Mucosa of descending colon (tissue), 3 donors: ENCODE measurements around the gene CMTM2. TPM values are rescaled to one million over a fixed set of nuclear protein-coding genes. Genes with fewer than 3 reads are reported as not detected.

Experiments used
- ATAC-seq: fragments of 200-7000 bp; cut with Tn5 transposase; one replicate; pipeline ENCODE4 v1.9.1; 2020; ENCODE audit warnings: mild to moderate bottlenecking, moderate library complexity
- DNase-seq, 3 donors: peaks; one replicate each; pipeline ENCODE4 v3.0.0-alpha.2; 2020
- H3K36me3 ChIP-seq: fragments of 200-600 bp; one replicate; pipeline ENCODE4 v1.8.0; 2021; ENCODE audit warnings: low read depth, mild to moderate bottlenecking
- H3K4me1 ChIP-seq: fragments of 200-600 bp; one replicate; pipeline ENCODE4 v1.8.0; 2021; ENCODE audit warnings: low read depth, mild to moderate bottlenecking
- H3K4me3 ChIP-seq: fragments of 200-600 bp; one replicate; pipeline ENCODE4 v1.8.0; 2021; ENCODE audit warnings: mild to moderate bottlenecking
- H3K9me3 ChIP-seq: fragments of 200-600 bp; one replicate; pipeline ENCODE4 v1.8.0; 2021; ENCODE audit warnings: mild to moderate bottlenecking
- intact Hi-C, 2 donors: fragments of 100-400 bp; cut with DNase I in 1 of 2; cut with micrococcal nuclease in 1 of 2; formaldehyde crosslinking; loops; one replicate each; pipeline versions ENCODE4 v1.11.0 to v1.11.1; 2022; cut with DNase I, micrococcal nuclease
- total RNA-seq, 3 donors: library from RNA; stranded (reverse); fragmentation: NEBNext Ultra II Directional in 2 of 3; extraction: Animal tissue kit (Norgen Biotek cat#: 25700) in 2 of 3; gene quantifications; one replicate each; pipeline versions ENCODE4 v1.2.1 to v1.2.4, GENCODE V29; 2021 to 2023
- TF ChIP-seq, protein P1 (sequence below): fragments of 200-600 bp; IDR thresholded peaks from one replicate; pipeline ENCODE4 v1.8.0; 2022; ENCODE audit warnings: antibody characterized with exemption, mild to moderate bottlenecking
- donor health status: DM: no; HTN: no; CAD: no; lungs with moderate emphysema.
- donor health status: DM: no; HTN: no; CAD: no.
- donor health status: DM: no; HTN: yes; CAD: no.

Gene CMTM2
- total RNA-seq, 3 donors from 2014 or later, result 0.46 TPM; not detected in 2

DNA sequence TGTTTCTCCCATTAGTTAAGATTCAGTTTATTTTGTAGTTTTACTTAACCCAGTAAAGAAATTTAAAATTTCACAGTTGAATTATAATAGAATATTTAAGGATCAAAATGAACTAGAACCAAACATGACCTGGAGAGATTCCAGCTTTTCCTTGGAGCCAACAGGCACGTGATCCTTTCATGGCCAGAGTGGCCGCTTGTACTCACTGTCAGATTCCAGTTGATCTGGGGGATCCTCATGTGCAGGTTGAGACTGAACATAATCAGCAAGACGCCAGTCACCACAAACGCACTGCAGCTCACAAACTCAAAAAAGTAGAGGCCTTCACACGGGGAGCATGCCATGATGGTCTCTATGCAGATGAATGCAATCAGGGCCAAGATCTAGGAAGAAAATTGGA, 56.9 kb downstream of the CMTM2 start:
- Histone ChIP-seq H3K4me1 (no peaks in the 10 kb centered on the region), H3K9me3 (no peaks in the 10 kb centered on the region), H3K4me3 (no peak overlapping the region), H3K36me3 (no peaks in the 10 kb centered on the region)
- ATAC-seq (no peak), DNase-seq (no peak)
- intact Hi-C loops, result no loop called here
- TF ChIP-seq, protein P1, sequence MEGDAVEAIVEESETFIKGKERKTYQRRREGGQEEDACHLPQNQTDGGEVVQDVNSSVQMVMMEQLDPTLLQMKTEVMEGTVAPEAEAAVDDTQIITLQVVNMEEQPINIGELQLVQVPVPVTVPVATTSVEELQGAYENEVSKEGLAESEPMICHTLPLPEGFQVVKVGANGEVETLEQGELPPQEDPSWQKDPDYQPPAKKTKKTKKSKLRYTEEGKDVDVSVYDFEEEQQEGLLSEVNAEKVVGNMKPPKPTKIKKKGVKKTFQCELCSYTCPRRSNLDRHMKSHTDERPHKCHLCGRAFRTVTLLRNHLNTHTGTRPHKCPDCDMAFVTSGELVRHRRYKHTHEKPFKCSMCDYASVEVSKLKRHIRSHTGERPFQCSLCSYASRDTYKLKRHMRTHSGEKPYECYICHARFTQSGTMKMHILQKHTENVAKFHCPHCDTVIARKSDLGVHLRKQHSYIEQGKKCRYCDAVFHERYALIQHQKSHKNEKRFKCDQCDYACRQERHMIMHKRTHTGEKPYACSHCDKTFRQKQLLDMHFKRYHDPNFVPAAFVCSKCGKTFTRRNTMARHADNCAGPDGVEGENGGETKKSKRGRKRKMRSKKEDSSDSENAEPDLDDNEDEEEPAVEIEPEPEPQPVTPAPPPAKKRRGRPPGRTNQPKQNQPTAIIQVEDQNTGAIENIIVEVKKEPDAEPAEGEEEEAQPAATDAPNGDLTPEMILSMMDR, result no peak

DNA sequence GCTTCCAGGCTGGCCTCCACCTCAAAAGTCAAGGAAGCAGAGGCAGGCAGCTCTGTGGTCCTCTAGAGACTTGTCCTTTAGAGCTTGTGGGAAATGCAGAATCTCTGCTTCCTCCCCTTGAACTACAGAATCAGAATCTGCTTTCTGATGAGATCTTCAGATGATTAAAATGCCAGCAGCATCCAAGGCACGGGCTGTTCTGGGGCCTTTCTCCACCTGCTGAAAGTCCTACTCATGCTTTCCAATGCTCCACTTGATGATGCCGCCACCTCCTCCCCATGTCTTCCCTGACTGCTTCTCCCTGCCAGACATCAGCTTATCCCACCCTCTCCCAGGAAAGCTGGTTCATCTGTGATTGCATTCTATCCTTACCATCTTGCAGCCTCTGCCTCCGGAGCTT, 58.5 kb downstream of the CMTM2 start:
- intact Hi-C loops, result no loop called here

More for the DNA sequence above, 58.5 kb downstream of the CMTM2 start:
- Histone ChIP-seq H3K36me3 (no peaks in the 10 kb centered on the region), H3K4me3 (no peak overlapping the region), H3K4me1 (no peaks in the 10 kb centered on the region), H3K9me3 (no peaks in the 10 kb centered on the region)
- ATAC-seq (no peak), DNase-seq (no peak)
- TF ChIP-seq, protein P1, result no peak

Other genes with a start within 250 kb of the CMTM2 start
- gene CDH5, start 212.8 kb upstream of the CMTM2 start, total RNA-seq, result 10 to 100 TPM in 2 of 3 donors, 1 to 10 TPM in 1; 5.5 to 17.0 (median 10.2) TPM
- under 1 TPM in 1 of 3 donors, not detected in 2; 0.22 TPM for gene BEAN1, start 152.2 kb upstream of the CMTM2 start, total RNA-seq
- gene TK2, start 29.3 kb upstream of the CMTM2 start, total RNA-seq, result 10 to 100 TPM; 14.4 to 29.4 (median 17.8) TPM
- 10 to 100 TPM; 26.9 to 42.0 (median 29.1) TPM for gene CKLF, start 26.9 kb upstream of the CMTM2 start, total RNA-seq
- 1 to 10 TPM; 3.1 to 6.1 (median 4.8) TPM for gene CMTM1, start 13.0 kb upstream of the CMTM2 start, total RNA-seq
- gene CMTM3, start 25.2 kb downstream of the CMTM2 start, total RNA-seq, result 10 to 100 TPM in 1 of 3 donors, 1 to 10 TPM in 2; 3.1 to 15.9 (median 9.3) TPM
- 100 to 1,000 TPM in 2 of 3 donors, 10 to 100 TPM in 1; 91.6 to 208 (median 155) TPM for gene CMTM4, start 117.3 kb downstream of the CMTM2 start, total RNA-seq
- 100 to 1,000 TPM; 153 to 249 (median 217) TPM for gene DYNC1LI2, start 172.1 kb downstream of the CMTM2 start, total RNA-seq
- under 1 TPM in 2 of 3 donors, not detected in 1; 0.28 to 0.32 TPM for gene TERB1, start 222.1 kb downstream of the CMTM2 start, total RNA-seq